RPMI7951 (cell line): ENCODE results near the gene YES1. TPM values are rescaled to one million over a fixed set of nuclear protein-coding genes. Genes with fewer than 3 reads are reported as not detected.
"Not testable (repeated sequence)": the region's sequence is repeated elsewhere in the genome, so short reads cannot be mapped to it uniquely, and the experiment has no call there.

Experiments used
- DNase-seq: peaks from one replicate; pipeline ENCODE4 v3.0.0-alpha.2; 2012; ENCODE audit warnings: low read depth
- total RNA-seq: library from RNA; depleted of rRNA; stranded (reverse); fragments of >200 nt; shearing (Covaris generic); gene quantifications from 2 replicates; pipeline ENCODE4 v1.2.3, GENCODE V29; 2014

The YES1 gene
- total RNA-seq, 1 experiment from 2014 or later = 69.1 TPM

DNA sequence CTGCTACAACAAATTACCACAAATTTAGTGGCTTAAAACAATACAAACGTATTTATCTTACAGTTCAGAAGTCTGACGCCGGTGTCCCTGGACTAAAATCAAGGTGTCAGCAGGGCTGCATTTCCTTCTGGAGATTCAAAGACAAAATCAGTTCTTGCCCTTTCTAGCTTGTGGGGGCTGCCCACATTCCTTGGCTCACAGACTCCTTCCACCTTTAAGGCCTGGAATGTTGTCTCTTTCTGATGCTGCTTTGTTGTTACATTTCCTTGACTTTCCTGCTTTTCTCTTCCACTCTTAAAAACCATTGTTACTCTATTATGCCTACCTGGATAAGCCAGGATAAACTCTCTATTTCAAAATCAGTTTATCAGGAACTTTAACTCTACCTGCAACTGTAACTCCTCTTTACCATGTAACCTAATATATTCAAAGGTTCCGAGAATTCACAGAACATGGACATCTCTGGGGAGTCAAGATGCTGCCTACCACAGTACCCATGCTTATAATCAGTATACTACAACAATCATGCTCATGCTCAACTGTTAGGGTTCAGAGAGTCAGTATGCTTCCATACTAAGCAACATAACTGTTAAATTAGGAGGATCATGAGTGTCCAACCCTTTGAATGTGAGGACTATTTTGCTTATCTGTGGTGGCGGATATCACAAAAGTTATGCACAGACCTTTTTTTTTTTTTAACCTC, 27.4 kb downstream of the YES1 start:
- DNase-seq = no peak

GRCh38 chr18:778194-778927, 33.7 kb downstream of the YES1 start:
- DNase-seq = no peak

DNA sequence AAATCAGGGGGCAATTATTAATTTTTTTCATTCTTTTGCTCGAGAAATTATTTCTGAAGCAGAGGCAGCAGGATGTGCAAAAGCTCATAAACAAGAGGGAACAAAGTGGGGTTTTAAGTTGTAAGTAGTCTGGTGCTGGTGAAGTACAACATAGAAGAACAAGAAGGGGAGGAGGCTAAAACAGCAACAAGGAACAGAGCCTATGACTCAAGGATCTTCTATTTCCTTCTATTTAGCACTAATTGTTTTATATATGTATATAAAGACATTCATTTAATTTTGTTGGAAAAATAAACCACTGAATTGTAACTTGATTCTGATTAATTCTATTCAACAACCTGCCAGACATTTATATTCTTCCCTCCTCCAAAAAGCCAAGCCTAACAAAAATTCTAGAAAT, 35.0 kb downstream of the YES1 start:
- no peak for DNase-seq

- DNase-seq = not testable (repeated sequence)
These were observed 36.0 kb downstream of the YES1 start for GRCh38 chr18:776044-776443.

DNA sequence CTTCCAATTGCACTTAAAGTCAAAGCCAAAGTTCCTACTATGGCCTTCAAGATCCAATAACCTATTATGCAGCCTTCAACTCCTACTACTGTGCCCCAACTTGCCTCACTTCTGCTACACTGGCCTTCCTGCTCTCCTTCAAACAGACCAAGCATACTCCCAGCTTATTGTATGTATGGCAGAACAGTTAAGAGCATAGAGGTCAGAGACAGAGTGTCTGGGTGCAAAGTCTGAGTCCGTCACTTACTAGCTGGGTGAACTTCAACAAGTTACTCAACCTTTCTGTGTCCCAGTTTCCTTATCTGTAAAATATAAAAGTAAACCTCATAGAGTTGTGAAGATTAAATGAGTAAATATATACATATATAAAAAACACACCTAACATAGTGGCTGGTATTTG, 37.2 kb downstream of the YES1 start:
- no peak for DNase-seq

DNA sequence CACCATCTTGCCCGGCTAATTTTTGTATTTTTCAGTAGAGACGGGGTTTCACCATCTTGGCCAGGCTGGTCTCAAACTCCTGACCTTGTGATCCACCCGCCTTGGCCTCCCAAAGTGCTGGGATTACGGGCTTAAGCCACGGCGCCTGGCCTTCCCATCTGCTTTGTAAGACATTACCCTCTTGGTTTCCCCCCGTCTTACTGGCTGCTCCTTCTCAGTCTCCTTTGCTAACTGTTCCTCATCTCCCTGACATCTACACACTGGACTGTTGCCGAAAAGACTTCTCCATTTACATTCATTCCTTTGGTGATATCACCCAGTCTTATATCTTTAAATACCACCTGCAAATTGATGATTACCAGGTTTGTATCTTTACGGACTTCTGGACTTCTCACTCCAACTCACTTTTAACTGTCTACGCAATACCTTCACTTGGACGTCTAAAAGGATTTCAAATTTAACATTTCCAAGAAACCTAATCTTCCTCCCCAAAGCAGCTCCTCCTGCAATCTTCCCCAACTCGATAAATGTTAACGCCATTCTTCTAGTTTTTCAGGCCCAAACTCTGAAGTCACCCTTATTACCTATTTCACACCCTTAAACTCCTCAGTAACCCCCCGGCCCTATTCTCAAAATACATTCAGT, 37.9 kb downstream of the YES1 start:
- DNase-seq = no peak

- DNase-seq = peak; percentile 15
These were observed 41.5 kb downstream of the YES1 start for GRCh38 chr18:770583-770961.

DNA sequence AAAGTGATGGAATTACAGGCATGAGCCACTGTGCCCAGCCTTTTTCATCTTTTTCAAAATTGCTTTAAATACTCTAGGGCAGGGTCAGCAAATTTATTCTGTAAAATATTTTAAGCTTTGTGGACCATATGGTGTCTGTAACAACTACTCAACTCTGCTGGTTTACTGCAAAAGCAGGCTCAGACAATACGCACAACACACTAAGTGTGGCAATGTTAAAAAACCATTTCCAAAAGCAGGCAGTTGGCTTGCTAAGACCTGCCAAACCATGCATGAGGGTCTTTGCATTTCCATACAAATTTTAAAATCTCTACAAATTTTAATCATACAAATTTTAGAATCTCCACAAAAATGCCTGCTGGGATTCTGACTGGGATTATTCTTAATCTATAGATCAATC, 44.1 kb downstream of the YES1 start:
- DNase-seq = no peak

GRCh38 chr18:767084-767882, 44.8 kb downstream of the YES1 start:
- DNase-seq = no peak

DNA sequence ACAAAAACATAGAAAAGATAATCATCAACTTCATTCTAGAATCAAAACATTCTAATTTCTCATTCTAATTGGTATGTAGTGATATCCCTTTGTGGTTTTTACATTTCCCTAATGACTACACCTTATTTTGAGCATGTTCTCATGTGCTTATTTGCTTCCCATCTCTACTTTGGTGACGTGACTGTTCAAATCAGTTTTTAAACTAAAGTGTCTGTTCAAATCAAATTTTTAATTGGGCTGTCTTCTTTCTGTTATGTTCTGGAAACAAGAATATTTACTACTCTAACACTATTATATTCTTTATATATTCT, 45.5 kb downstream of the YES1 start:
- DNase-seq = no peak

DNA sequence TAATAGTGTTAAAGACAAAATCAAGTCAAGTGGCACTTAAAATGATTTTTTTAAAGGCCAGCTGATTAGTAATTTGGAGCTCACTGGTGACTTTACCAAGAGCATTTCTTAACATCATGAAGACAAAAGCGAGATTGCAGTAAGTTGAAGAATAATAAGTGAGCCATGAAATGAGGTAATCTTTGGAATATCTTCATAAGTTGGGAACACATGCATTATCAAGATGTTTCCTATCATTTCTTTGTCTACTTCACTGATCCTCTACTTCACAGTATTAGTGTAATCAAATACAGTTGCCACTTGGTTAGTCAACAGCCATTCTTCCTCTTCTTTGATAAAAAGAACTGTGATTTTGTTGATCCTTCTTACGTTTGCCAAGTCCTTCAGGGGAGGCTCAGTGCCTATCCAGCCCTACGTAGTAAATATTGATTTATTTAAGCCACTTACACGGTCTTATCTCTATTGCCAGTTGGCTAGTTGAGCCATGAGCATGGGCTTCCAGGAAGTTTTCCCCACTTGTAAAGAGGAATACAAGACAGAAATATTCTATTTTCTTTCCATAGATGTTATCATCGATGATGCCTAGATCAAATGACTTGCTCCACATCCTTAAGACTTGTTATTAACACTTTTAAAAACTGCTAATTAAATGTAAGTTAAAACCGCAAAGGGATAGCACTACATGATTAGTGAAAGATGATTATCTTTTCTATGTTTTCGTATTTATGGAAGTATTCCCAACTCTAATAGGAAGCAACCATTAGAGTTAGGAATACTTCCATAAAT, 46.1 kb downstream of the YES1 start:
- DNase-seq = no peak

GRCh38 chr18:759864-760263, 52.2 kb downstream of the YES1 start:
- not testable (repeated sequence) for DNase-seq

DNA sequence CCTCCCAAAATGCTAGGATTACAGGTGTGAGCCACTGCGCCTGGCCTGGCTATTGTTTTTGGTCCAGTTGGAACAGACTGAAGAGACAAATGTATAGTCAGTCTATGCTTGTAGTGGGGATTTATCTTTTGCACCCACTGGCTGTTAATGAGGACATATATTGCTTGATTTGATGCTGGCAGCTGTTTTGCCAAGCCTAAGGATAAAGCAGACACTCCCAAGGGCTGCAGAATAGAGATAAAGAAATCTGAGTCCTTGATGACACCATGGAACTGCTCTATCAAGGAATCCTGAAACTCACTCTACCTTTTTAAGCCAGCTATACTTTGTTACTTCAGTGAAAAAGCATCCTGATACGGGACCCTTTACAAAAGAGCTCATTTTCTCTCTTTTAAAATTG, 56.5 kb downstream of the YES1 start:
- DNase-seq = no peak

GRCh38 chr18:754656-755055, 57.4 kb downstream of the YES1 start:
- no peak for DNase-seq

DNA sequence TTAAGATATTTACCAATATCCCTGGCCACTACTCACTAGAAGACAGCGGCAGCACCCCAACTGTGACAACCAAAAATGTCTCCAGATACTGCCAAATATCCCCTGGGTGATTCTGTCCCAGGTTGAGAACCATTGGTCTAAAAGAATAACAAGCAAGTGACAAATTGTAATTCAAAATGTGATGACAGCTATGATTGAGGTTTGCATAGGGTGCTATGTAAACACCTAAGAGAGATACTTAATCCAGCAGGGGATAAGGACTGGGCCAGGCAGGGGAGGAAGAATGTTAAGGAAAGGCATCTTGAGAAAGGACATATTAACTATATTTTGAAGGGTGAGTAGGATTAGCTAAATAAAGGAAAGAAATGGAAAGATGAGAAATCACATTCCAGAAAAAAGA, 61.6 kb downstream of the YES1 start:
- DNase-seq = no peak

- no peak for DNase-seq
These were observed 67.0 kb downstream of the YES1 start for GRCh38 chr18:744832-745597.

DNA sequence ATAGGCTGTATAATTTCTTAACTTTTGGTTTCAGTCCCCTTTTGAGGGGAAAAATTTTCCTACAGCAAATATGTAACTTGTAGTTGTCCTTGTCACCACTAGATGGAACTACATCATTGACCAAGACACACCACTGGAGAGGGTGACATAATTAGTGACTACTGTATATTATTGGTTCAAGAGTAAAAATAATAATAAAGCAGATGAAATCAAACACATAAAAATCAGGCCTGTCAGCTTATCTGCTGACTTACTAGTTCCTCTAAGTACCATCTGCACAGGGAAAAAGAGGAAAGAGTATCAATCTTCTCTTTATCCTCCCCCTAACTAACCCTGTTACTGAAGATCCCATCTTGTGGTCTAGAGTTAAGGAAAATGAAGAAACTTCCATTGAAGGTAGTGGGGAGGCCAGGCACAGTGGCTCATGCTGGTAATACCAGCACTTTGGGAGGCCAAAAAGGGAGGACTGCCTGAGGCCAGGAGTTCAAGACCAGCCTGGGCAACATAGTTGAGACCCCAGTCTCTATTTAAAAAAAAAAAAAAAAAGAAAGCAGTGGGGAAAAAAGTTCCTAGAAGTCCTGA, 70.0 kb downstream of the YES1 start:
- DNase-seq = peak; percentile 37

- DNase-seq = no peak
These were observed 79.7 kb downstream of the YES1 start for GRCh38 chr18:732371-732770.

- no peak for DNase-seq
These were observed 80.9 kb downstream of the YES1 start for GRCh38 chr18:731185-731584.

DNA sequence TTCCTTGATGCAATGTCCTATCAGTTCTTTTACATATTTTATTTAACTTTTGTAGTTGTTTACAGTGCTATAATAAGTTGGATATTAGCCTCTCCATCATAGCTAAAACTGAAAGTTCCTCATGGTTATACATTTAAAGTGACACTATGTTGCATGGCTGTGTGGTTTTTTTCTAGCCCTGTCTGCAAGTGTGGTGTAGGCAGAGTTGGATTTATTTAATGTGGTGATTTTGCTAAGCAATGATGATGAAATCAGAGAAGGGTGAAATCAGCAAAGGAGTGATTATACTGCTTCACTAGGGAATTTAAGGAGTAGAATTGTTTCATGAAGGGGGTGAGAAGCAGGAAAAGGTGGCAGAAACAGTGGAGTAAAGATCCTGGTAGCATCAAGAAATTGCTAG, 81.3 kb downstream of the YES1 start:
- DNase-seq = no peak
